Measurements from ENCODE around the gene HDAC9.

DNA sequence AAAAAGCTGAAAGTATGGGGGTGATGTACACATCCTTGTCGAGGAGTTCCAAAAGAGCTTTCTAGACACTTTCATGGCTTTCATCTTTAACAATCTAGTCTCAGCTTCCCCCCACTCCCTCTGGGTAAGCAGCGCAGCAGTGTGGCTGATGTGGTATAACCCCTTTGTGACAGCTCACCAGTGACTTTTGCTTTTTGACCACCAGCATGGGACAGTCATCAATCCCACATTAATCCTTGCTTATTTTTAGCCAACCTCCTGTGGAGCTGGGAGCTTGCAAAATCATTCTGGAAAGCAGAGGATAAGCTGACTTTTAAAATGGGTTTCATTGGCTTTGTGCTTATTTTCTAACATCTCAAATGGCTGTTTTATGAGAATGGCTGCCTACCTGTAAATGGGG is 272.7 kb downstream of the HDAC9 start:
- no peak for TF ChIP-seq CTCF (IDR thresholded peaks at IDR 0.05)
- TF ChIP-seq POLR2A (IDR thresholded peaks at IDR 0.05), result no peak
- no peak for TF ChIP-seq EP300 (IDR thresholded peaks at IDR 0.05)
- no peak for TF ChIP-seq POLR2AphosphoS5 (IDR thresholded peaks at IDR 0.05)

All from gastroesophageal sphincter (tissue), 3 donors.